Testis (tissue), 2 donors: ENCODE data around the gene MYO1E.

ENCODE experiments used
- POLR2A ChIP-seq: fragments of 450-650 bp; IDR thresholded peaks from one replicate; pipeline ENCODE4 v1.6.1; 2017; ENCODE audit warnings: antibody characterized with exemption, mild to moderate bottlenecking, moderate library complexity
- TF ChIP-seq, protein P1 (sequence below), 3 experiments: fragments of 450-650 bp in 2 of 3; fragments of 200-600 bp in 1 of 3; sonication (generic) in 1 of 3; IDR thresholded peaks; one replicate each; pipeline ENCODE4 v1.5.1; 2016 to 2019; ENCODE audit warnings: antibody characterized with exemption in 3 of 3, mild to moderate bottlenecking in 2 of 3, moderate library complexity in 1 of 3

DNA sequence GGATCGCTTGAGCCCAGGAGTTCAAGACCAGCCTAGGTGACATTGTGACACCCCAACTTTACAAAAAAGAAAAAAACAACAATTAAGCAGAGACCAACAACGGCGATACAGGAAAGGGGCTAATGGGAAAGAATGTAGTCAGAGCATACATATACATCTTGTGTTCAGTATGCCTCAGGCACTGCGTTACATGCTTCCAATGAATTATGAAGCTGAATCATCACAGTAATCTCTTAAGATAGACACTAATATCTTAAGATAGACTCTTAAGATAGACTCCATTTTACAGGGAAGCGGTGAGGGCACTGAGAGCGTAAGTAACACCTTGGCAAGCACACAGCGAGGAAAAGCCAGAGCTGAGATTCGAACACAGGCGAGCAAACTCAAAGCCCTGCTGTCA, 172.1 kb downstream of the MYO1E start:
- no peak for TF ChIP-seq POLR2A
- TF ChIP-seq, protein P1, sequence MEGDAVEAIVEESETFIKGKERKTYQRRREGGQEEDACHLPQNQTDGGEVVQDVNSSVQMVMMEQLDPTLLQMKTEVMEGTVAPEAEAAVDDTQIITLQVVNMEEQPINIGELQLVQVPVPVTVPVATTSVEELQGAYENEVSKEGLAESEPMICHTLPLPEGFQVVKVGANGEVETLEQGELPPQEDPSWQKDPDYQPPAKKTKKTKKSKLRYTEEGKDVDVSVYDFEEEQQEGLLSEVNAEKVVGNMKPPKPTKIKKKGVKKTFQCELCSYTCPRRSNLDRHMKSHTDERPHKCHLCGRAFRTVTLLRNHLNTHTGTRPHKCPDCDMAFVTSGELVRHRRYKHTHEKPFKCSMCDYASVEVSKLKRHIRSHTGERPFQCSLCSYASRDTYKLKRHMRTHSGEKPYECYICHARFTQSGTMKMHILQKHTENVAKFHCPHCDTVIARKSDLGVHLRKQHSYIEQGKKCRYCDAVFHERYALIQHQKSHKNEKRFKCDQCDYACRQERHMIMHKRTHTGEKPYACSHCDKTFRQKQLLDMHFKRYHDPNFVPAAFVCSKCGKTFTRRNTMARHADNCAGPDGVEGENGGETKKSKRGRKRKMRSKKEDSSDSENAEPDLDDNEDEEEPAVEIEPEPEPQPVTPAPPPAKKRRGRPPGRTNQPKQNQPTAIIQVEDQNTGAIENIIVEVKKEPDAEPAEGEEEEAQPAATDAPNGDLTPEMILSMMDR (IDR thresholded peaks at IDR 0.05), result no peak
